ENCODE results near the gene MS4A4E.
"Not testable (repeated sequence)": the region's sequence is repeated elsewhere in the genome, so short reads cannot be mapped to it uniquely, and the experiment has no call there.

Gene MS4A4E

GRCh38 chr11:60242740-60243239, at the start of gene MS4A4E:
TSS of gene MS4A4E (minus strand) at chr11:60243137. CDS start at chr11:60230055, 13,082 bp downstream.
- DNase-seq, result no peak

- no peak for DNase-seq
Observed at GRCh38 chr11:60292145-60292544, 49.2 kb upstream of the MS4A4E start.

- DNase-seq, result no peak
Observed at GRCh38 chr11:60288531-60288930, 45.6 kb upstream of the MS4A4E start.

GRCh38 chr11:60285411-60286126, 42.6 kb upstream of the MS4A4E start:
- not testable (repeated sequence) for DNase-seq

GRCh38 chr11:60282286-60282685, 39.3 kb upstream of the MS4A4E start:
- DNase-seq, result no peak

GRCh38 chr11:60281485-60281884, 38.5 kb upstream of the MS4A4E start:
- DNase-seq, result no peak

GRCh38 chr11:60280412-60280811, 37.5 kb upstream of the MS4A4E start, which contains the start of gene MS4A4A:
TSS of gene MS4A4A (plus strand) at chr11:60280666. CDS start at chr11:60280676, 10 bp downstream.
- DNase-seq, result peak; percentile 14

- DNase-seq, result no peak
Observed at GRCh38 chr11:60274416-60274815, 31.5 kb upstream of the MS4A4E start.

- DNase-seq, result peak; percentile 51
Observed at GRCh38 chr11:60265373-60266214, 22.7 kb upstream of the MS4A4E start.

GRCh38 chr11:60264644-60265043, 21.7 kb upstream of the MS4A4E start:
- DNase-seq, result no peak

GRCh38 chr11:60263402-60263801, 20.5 kb upstream of the MS4A4E start:
- no peak for DNase-seq

GRCh38 chr11:60261014-60261413, 18.1 kb upstream of the MS4A4E start:
- no peak for DNase-seq

GRCh38 chr11:60257956-60258722, 15.2 kb upstream of the MS4A4E start:
- no peak for DNase-seq

- no peak for DNase-seq
Observed at GRCh38 chr11:60252213-60253108, 9.5 kb upstream of the MS4A4E start.

GRCh38 chr11:60251485-60252212, 8.7 kb upstream of the MS4A4E start:
- peak; percentile 27 for DNase-seq

GRCh38 chr11:60241786-60242185, 1.2 kb downstream of the MS4A4E start:
- no peak for DNase-seq

- no peak for DNase-seq
Observed at GRCh38 chr11:60240662-60241061, 2.3 kb downstream of the MS4A4E start.

- DNase-seq, result no peak
Observed at GRCh38 chr11:60235321-60235720, 7.6 kb downstream of the MS4A4E start.

- DNase-seq, result no peak
Observed at GRCh38 chr11:60230681-60231080, 12.3 kb downstream of the MS4A4E start.

GRCh38 chr11:60222141-60222540, 20.8 kb downstream of the MS4A4E start:
- no peak for DNase-seq

- no peak for DNase-seq
Observed at GRCh38 chr11:60221692-60222091, 21.2 kb downstream of the MS4A4E start.
